Astrocyte (in vitro differentiated cells and primary cell): ENCODE results near the gene NSFL1C.

Experiments
- CTCF ChIP-seq: IDR thresholded peaks from 2 replicates; pipeline ENCODE4 v1.5.1; 2011; ENCODE audit warnings: low read depth, mild to moderate bottlenecking, inconsistent platforms, low read length, moderate library complexity; ENCODE audit not compliant: insufficient read depth
- EZH2 ChIP-seq: IDR thresholded peaks from 2 replicates; pipeline ENCODE4 v1.6.1; 2012; ENCODE audit warnings: mild to moderate bottlenecking, low read length, inconsistent platforms; ENCODE audit not compliant: insufficient read depth

DNA sequence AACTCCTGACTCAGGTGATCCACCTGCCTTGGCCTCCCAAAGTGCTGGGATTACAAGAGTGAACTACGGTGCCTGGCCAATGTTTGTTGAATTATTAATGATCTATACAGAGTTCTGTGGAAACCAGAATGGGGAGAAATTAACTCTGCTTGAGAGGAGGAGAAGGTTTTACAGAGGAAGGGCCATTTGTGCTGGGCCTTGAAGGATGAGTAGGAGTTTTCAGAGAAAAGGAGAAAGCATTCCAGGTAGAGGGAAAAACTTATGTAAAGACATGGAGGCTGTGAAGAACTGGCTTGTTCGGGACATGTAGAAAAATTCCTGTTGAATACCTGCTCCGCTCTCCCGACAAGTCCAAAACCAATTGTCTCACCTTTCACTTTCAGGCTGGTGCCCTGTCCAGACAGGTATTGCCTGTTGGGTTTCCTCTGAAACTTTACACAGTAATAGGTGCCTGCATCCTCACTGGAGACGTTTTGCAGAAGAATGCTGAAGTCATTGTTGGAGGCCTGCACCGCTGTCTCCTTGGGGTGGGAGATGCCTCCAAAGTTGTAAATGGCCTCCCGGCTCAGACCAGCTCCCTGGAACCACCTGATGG lies 11.3 kb upstream of the NSFL1C start:
- TF ChIP-seq CTCF, result no peak
- TF ChIP-seq EZH2, result no peak
